Common myeloid progenitor, CD34-positive (primary cell): ENCODE measurements around the gene TGFBR2.

Experiments used
- CTCF ChIA-PET: fragments of 350-600 bp; sonication (Branson Sonifier 250); formaldehyde crosslinking; loops from one replicate; lab custom pipeline; 2021; ENCODE audit warnings: antibody characterized with exemption; lab: Charles Lee
- POLR2A ChIA-PET: fragments of 350-600 bp; sonication (Branson Sonifier 250); formaldehyde crosslinking; loops from one replicate; lab custom pipeline; 2021; ENCODE audit warnings: antibody characterized with exemption; lab: Charles Lee
- DNase-seq, 3 donors: peaks; one replicate each; pipeline versions ENCODE4 v3.0.0 to v3.0.0-alpha.2; 2013
- H3K27ac ChIP-seq, 2 experiments: 1 replicate in 1 of 2; 2 replicates in 1 of 2; pipeline ENCODE4 v1.7.0; 2013; ENCODE audit warnings: inconsistent platforms in 2 of 2, low read length in 2 of 2, mild to moderate bottlenecking in 2 of 2, low read depth in 1 of 2, moderate library complexity in 1 of 2; ENCODE audit not compliant: severe bottlenecking in 2 of 2, insufficient read depth in 1 of 2, poor library complexity in 1 of 2
- H3K27me3 ChIP-seq, 5 experiments: replicated peaks in 2 of 5; 1 replicate in 3 of 5; 2 replicates in 2 of 5; pipeline versions ENCODE4 v1.6.1 to v1.7.0; 2013; ENCODE audit warnings: low read length in 4 of 5, mild to moderate bottlenecking in 2 of 5, moderate library complexity in 2 of 5, inconsistent platforms in 1 of 5; ENCODE audit not compliant: insufficient read depth in 5 of 5, control insufficient read depth in 4 of 5
- H3K36me3 ChIP-seq, 4 experiments: 1 replicate in 2 of 4; 2 replicates in 2 of 4; pipeline versions ENCODE4 v1.6.1 to v1.7.0; 2013; ENCODE audit warnings: low read length in 3 of 4, control low read depth in 1 of 4, mild to moderate bottlenecking in 1 of 4; ENCODE audit not compliant: control insufficient read depth in 4 of 4, insufficient read depth in 4 of 4
- H3K4me1 ChIP-seq, 4 experiments: 1 replicate in 3 of 4; 2 replicates in 1 of 4; pipeline versions ENCODE4 v1.6.1 to v1.7.1; 2013; ENCODE audit warnings: low read length in 3 of 4, mild to moderate bottlenecking in 3 of 4, control low read depth in 1 of 4, inconsistent platforms in 1 of 4, moderate library complexity in 1 of 4; ENCODE audit not compliant: control insufficient read depth in 4 of 4, insufficient read depth in 4 of 4; ENCODE audit errors: control extremely low read depth in 1 of 4
- H3K4me3 ChIP-seq, 7 experiments: 1 replicate in 4 of 7; 2 replicates in 3 of 7; pipeline versions ENCODE4 v1.5.1 to v1.7.0; 2013; ENCODE audit warnings: mild to moderate bottlenecking in 7 of 7, low read length in 6 of 7, moderate library complexity in 6 of 7, inconsistent platforms in 2 of 7, low read depth in 2 of 7, control low read depth in 1 of 7; ENCODE audit not compliant: insufficient read depth in 4 of 7, control insufficient read depth in 1 of 7; ENCODE audit errors: extremely low read depth in 1 of 7
- H3K9me3 ChIP-seq, 5 experiments: 1 replicate in 4 of 5; 2 replicates in 1 of 5; pipeline versions ENCODE4 v1.6.1 to v1.7.1; 2013; ENCODE audit warnings: low read length in 4 of 5, mild to moderate bottlenecking in 2 of 5, inconsistent platforms in 1 of 5, low read depth in 1 of 5, moderate library complexity in 1 of 5; ENCODE audit not compliant: control insufficient read depth in 4 of 5, insufficient read depth in 2 of 5; ENCODE audit errors: control extremely low read depth in 1 of 5
- WGBS: methylation state at CpG from one replicate; pipeline ENCODE4 v1.1.5; 2013; ENCODE audit not compliant: insufficient coverage; 5-methylcytosine and 5-hydroxymethylcytosine counted together

TGFBR2 gene

GRCh38 chr3:30600572-30600971 lies 5.8 kb upstream of the TGFBR2 start:
- Histone ChIP-seq H3K27me3 (no peaks in the 10 kb centered on the region), H3K36me3 (no peaks in the 10 kb centered on the region), H3K27ac (no peak overlapping the region), H3K4me3 (no peak overlapping the region), H3K4me1 (peaks cover 26 to 69% (median 37%) of the 10 kb centered on the region in 4 experiments), H3K9me3 (no peaks in the 10 kb centered on the region)
- ChIA-PET POLR2A (no interaction called here), CTCF (interaction anchor here (1.0 kb wide), 1 partner anchor 11 kb away, joined by 3 read pairs; no protein-coding TSS in a partner anchor)
- no peak for DNase-seq
- WGBS = 100% methylated on average over 1 of the region's 2 CpGs

- peak in 2 of 3 donors; percentile 69 to 77 for DNase-seq
- no peaks in the 10 kb centered on the region for H3K9me3 ChIP-seq
- CTCF ChIA-PET = interaction anchor here (0.9 kb wide), 1 partner anchor 18 kb away, joined by 3 read pairs; no protein-coding TSS in a partner anchor
- H3K27me3 ChIP-seq = no peaks in the 10 kb centered on the region
- H3K36me3 ChIP-seq = no peaks in the 10 kb centered on the region
- no CpG with 5 or more reads among the region's 4 CpGs for WGBS
- peak overlapping the region in 1 of 2 experiments; percentile 58 for H3K27ac ChIP-seq
- peaks cover 33 to 68% (median 45%) of the 10 kb centered on the region in 4 experiments for H3K4me1 ChIP-seq
- H3K4me3 ChIP-seq = peak overlapping the region in 2 of 7 experiments; percentile 32 to 40
- POLR2A ChIA-PET = no interaction called here
These were observed 3.5 kb upstream of the TGFBR2 start for GRCh38 chr3:30602946-30603345.

- POLR2A ChIA-PET = interaction anchor here (0.6 kb wide), 1 partner anchor 393 kb away, joined by 3 read pairs; no protein-coding TSS in a partner anchor
These were observed 2.3 kb upstream of the TGFBR2 start for GRCh38 chr3:30604093-30604492.

GRCh38 chr3:30604558-30604957 lies 1.8 kb upstream of the TGFBR2 start:
- peaks cover 40 to 68% (median 47%) of the 10 kb centered on the region in 4 experiments for H3K4me1 ChIP-seq
- peaks cover 0 to 2% (median 0%) of the 10 kb centered on the region in 4 experiments for H3K36me3 ChIP-seq
- CTCF ChIA-PET = interaction anchor here (0.9 kb wide), 1 partner anchor 8 kb away, joined by 4 read pairs; no protein-coding TSS in a partner anchor
- peak in 1 of 3 donors; percentile 43 for DNase-seq
- POLR2A ChIA-PET = interaction anchor here (0.6 kb wide), 1 partner anchor 394 kb away, joined by 3 read pairs; no protein-coding TSS in a partner anchor
- WGBS = 20% methylated on average over 5 of the region's 5 CpGs
- peak overlapping the region; percentile 85 to 86 for H3K27ac ChIP-seq
- H3K27me3 ChIP-seq = no peaks in the 10 kb centered on the region
- H3K4me3 ChIP-seq = peak overlapping the region in 6 of 7 experiments; percentile 13 to 54 (median 32)
- H3K9me3 ChIP-seq = no peaks in the 10 kb centered on the region

More at GRCh38 chr3:30604093-30604492, 2.3 kb upstream of the TGFBR2 start:
- H3K4me3 ChIP-seq = peak overlapping the region in 5 of 7 experiments; percentile 22 to 54 (median 32)
- H3K9me3 ChIP-seq = no peaks in the 10 kb centered on the region
- peak overlapping the region; percentile 85 to 86 for H3K27ac ChIP-seq
- CTCF ChIA-PET = no interaction called here
- DNase-seq = peak; percentile 81 to 92 (median 88)
- H3K27me3 ChIP-seq = no peaks in the 10 kb centered on the region
- peaks cover 0 to 2% (median 0%) of the 10 kb centered on the region in 4 experiments for H3K36me3 ChIP-seq
- H3K4me1 ChIP-seq = peaks cover 38 to 70% (median 48%) of the 10 kb centered on the region in 4 experiments
- no CpG with 5 or more reads among the region's 3 CpGs for WGBS

GRCh38 chr3:30605005-30605404 lies 1.4 kb upstream of the TGFBR2 start:
- Histone ChIP-seq H3K27ac (peak overlapping the region; percentile 85 to 86), H3K9me3 (no peaks in the 10 kb centered on the region), H3K4me1 (peaks cover 40 to 71% (median 48%) of the 10 kb centered on the region in 4 experiments), H3K36me3 (peaks cover 0 to 2% (median 0%) of the 10 kb centered on the region in 4 experiments), H3K4me3 (peak overlapping the region in 4 of 7 experiments; percentile 26 to 54 (median 38)), H3K27me3 (no peaks in the 10 kb centered on the region)
- no peak for DNase-seq
- POLR2A ChIA-PET = interaction anchor here (0.6 kb wide), 1 partner anchor 9 kb away, joined by 3 read pairs; no protein-coding TSS in a partner anchor
- CTCF ChIA-PET = interaction anchor here (0.9 kb wide), 1 partner anchor 8 kb away, joined by 4 read pairs; no protein-coding TSS in a partner anchor
- 71% methylated on average over 4 of the region's 4 CpGs for WGBS

- Histone ChIP-seq H3K27me3 (no peaks in the 10 kb centered on the region), H3K4me1 (peaks cover 42 to 76% (median 53%) of the 10 kb centered on the region in 4 experiments), H3K4me3 (peak overlapping the region; percentile 77 to 93 (median 88)), H3K27ac (peak overlapping the region; percentile 77 to 90), H3K9me3 (no peaks in the 10 kb centered on the region), H3K36me3 (peaks cover 0 to 2% (median 0%) of the 10 kb centered on the region in 4 experiments)
- CTCF ChIA-PET = no interaction called here
- no peak for DNase-seq
- POLR2A ChIA-PET = interaction anchor here (0.6 to 0.9 kb wide), 3 partner anchors 8 to 83 kb away, joined by 3 read pairs; no protein-coding TSS in a partner anchor
- 33% methylated on average over 7 of the region's 10 CpGs for WGBS
These were observed 598 bp upstream of the TGFBR2 start for GRCh38 chr3:30605706-30606300.
